ENCODE measurements around the gene LRSAM1. TPM values are rescaled to one million over a fixed set of nuclear protein-coding genes. Genes with fewer than 3 reads are reported as not detected.

The LRSAM1 gene
- polyA plus RNA-seq, 1 experiment: 5.2 TPM

GRCh38 chr9:127426756-127427155 lies 24.6 kb upstream of the LRSAM1 start:
- POLR2A ChIA-PET: interaction anchor here (0.6 kb wide), 1 partner anchor 118 kb away, joined by 11 read pairs; no protein-coding TSS in a partner anchor
- DNase-seq (ENCODE audit: low read depth): no peak
- TF ChIP-seq, protein P1, sequence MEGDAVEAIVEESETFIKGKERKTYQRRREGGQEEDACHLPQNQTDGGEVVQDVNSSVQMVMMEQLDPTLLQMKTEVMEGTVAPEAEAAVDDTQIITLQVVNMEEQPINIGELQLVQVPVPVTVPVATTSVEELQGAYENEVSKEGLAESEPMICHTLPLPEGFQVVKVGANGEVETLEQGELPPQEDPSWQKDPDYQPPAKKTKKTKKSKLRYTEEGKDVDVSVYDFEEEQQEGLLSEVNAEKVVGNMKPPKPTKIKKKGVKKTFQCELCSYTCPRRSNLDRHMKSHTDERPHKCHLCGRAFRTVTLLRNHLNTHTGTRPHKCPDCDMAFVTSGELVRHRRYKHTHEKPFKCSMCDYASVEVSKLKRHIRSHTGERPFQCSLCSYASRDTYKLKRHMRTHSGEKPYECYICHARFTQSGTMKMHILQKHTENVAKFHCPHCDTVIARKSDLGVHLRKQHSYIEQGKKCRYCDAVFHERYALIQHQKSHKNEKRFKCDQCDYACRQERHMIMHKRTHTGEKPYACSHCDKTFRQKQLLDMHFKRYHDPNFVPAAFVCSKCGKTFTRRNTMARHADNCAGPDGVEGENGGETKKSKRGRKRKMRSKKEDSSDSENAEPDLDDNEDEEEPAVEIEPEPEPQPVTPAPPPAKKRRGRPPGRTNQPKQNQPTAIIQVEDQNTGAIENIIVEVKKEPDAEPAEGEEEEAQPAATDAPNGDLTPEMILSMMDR (IDR thresholded peaks at IDR 0.05; ENCODE audit: insufficient read depth, low read depth, low read length): no peak
- peaks cover 1% of the 10 kb centered on the region for H3K36me3 ChIP-seq (ENCODE audit: control insufficient read depth, insufficient read depth, low read length)
- no peak overlapping the region for H3K4me3 ChIP-seq (ENCODE audit: low read depth, low read length)
- H3K27me3 ChIP-seq (ENCODE audit: control insufficient read depth, insufficient read depth, low read length): no peaks in the 10 kb centered on the region
- CTCF ChIA-PET: no interaction called here

DNA sequence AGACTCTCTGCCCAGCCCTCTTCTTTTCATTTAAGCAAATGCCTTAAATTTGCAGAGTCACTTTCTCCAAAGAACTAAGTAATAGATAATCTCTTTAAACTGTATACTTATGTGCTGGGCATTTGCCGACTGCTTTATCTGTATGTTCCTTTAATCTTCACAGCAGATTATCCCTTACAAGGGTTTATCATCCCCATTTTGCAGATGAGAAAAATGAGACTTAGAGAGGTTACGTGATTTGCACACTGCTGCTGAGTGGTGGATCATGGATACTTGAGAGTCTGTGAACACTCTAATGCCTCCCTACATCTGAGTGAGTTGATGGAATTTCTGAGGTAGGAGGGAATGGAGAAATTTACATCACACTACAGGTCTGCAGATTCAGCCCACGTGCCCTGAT lies 23.0 kb upstream of the LRSAM1 start:
- ChIA-PET POLR2A (no interaction called here), CTCF (no interaction called here)
- H3K27me3 ChIP-seq (ENCODE audit: control insufficient read depth, insufficient read depth, low read length): no peaks in the 10 kb centered on the region
- no peak for DNase-seq (ENCODE audit: low read depth)
- peaks cover 4% of the 10 kb centered on the region for H3K36me3 ChIP-seq (ENCODE audit: control insufficient read depth, insufficient read depth, low read length)
- TF ChIP-seq, protein P1 (IDR thresholded peaks at IDR 0.05; ENCODE audit: insufficient read depth, low read depth, low read length): no peak
- H3K4me3 ChIP-seq (ENCODE audit: low read depth, low read length): no peak overlapping the region

DNA sequence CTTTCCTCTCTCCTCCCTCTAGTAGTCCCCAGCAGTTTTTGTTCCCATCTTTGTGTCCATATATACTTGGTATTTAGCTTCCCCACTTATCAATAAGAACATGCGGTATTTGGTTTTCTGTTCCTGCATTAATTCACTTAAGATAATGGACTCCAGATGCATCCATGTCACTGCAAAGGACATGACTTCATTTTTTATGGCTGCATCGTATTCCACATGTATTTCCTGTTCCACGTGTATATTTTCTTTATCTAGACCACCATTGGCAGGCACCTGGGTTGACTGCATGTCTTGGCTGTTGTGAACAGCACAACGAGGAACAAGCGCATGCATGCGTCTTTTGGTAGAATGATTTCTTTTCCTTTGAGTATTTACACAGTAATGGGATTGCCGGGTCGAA lies 20.9 kb upstream of the LRSAM1 start:
- Histone ChIP-seq H3K4me3 (ENCODE audit: low read depth, low read length) (no peak overlapping the region), H3K27me3 (ENCODE audit: control insufficient read depth, insufficient read depth, low read length) (no peaks in the 10 kb centered on the region), H3K36me3 (ENCODE audit: control insufficient read depth, insufficient read depth, low read length) (peaks cover 15% of the 10 kb centered on the region)
- DNase-seq (ENCODE audit: low read depth): no peak
- ChIA-PET POLR2A (no interaction called here), CTCF (no interaction called here)
- TF ChIP-seq, protein P1 (IDR thresholded peaks at IDR 0.05; ENCODE audit: insufficient read depth, low read depth, low read length): no peak

GRCh38 chr9:127437497-127438264 lies 13.6 kb upstream of the LRSAM1 start:
- H3K36me3 ChIP-seq (ENCODE audit: control insufficient read depth, insufficient read depth, low read length): peaks cover 35% of the 10 kb centered on the region
- ChIA-PET POLR2A (no interaction called here), CTCF (no interaction called here)
- DNase-seq (ENCODE audit: low read depth): no peak
- TF ChIP-seq, protein P1 (IDR thresholded peaks at IDR 0.05; ENCODE audit: insufficient read depth, low read depth, low read length): no peak
- no peaks in the 10 kb centered on the region for H3K27me3 ChIP-seq (ENCODE audit: control insufficient read depth, insufficient read depth, low read length)
- H3K4me3 ChIP-seq (ENCODE audit: low read depth, low read length): no peak overlapping the region

GRCh38 chr9:127438394-127438793 lies 12.9 kb upstream of the LRSAM1 start:
- TF ChIP-seq, protein P1 (IDR thresholded peaks at IDR 0.05; ENCODE audit: insufficient read depth, low read depth, low read length): no peak
- Histone ChIP-seq H3K27me3 (ENCODE audit: control insufficient read depth, insufficient read depth, low read length) (no peaks in the 10 kb centered on the region), H3K36me3 (ENCODE audit: control insufficient read depth, insufficient read depth, low read length) (peaks cover 32% of the 10 kb centered on the region), H3K4me3 (ENCODE audit: low read depth, low read length) (no peak overlapping the region)
- no peak for DNase-seq (ENCODE audit: low read depth)
- POLR2A ChIA-PET: no interaction called here
- CTCF ChIA-PET: no interaction called here
